H9 (cell line): ENCODE results near the gene SDC3. TPM values are rescaled to one million over a fixed set of nuclear protein-coding genes. Genes with fewer than 3 reads are reported as not detected.

ENCODE experiments used
- DNase-seq: peaks from one replicate; pipeline ENCODE4 v3.0.0-alpha.2; 2017
- H2AFZ ChIP-seq: one replicate; pipeline ENCODE4 v1.6.1; 2013; ENCODE audit warnings: mild to moderate bottlenecking, low read length, control low read depth, moderate library complexity
- H2AK5ac ChIP-seq: 2 replicates; pipeline ENCODE4 v1.6.1; 2013; ENCODE audit warnings: low read length, control low read depth, mixed read lengths; ENCODE audit not compliant: insufficient read length
- H2BK120ac ChIP-seq: one replicate; pipeline ENCODE4 v1.6.1; 2013; ENCODE audit warnings: low read depth, mild to moderate bottlenecking, low read length, control low read depth, inconsistent platforms; ENCODE audit not compliant: poor library complexity, severe bottlenecking
- H2BK12ac ChIP-seq: 2 replicates; pipeline ENCODE4 v1.6.1; 2013; ENCODE audit warnings: low read length, control low read depth, mixed read lengths, low read depth; ENCODE audit not compliant: insufficient read length
- H2BK15ac ChIP-seq: 2 replicates; pipeline ENCODE4 v1.6.1; 2013; ENCODE audit warnings: low read depth, low read length, control low read depth
- H2BK20ac ChIP-seq: one replicate; pipeline ENCODE4 v1.6.1; 2013; ENCODE audit warnings: low read depth, mild to moderate bottlenecking, low read length, control low read depth, inconsistent platforms; ENCODE audit not compliant: poor library complexity, severe bottlenecking
- H2BK5ac ChIP-seq: 2 replicates; pipeline ENCODE4 v1.6.1; 2013; ENCODE audit warnings: low read length, control low read depth, mixed read lengths; ENCODE audit not compliant: insufficient read length
- H3K14ac ChIP-seq: 2 replicates; pipeline ENCODE4 v1.6.1; 2013; ENCODE audit warnings: low read length, control low read depth; ENCODE audit not compliant: insufficient read depth
- H3K18ac ChIP-seq: 2 replicates; pipeline ENCODE4 v1.6.1; 2013; ENCODE audit warnings: low read depth, mild to moderate bottlenecking, mixed read lengths, low read length, control low read depth; ENCODE audit not compliant: insufficient read length
- H3K23ac ChIP-seq: 2 replicates; pipeline ENCODE4 v1.6.1; 2013; ENCODE audit warnings: low read length, control low read depth, mixed read lengths, low read depth; ENCODE audit not compliant: insufficient read length
- H3K23me2 ChIP-seq: 2 replicates; pipeline ENCODE4 v1.6.1; 2013; ENCODE audit warnings: low read depth, mild to moderate bottlenecking, mixed read lengths, low read length, control low read depth; ENCODE audit not compliant: insufficient read length, poor library complexity, severe bottlenecking
- H3K27ac ChIP-seq: 2 replicates; pipeline ENCODE4 v1.5.1; 2013; ENCODE audit warnings: low read length, control low read depth, mixed read lengths, low read depth; ENCODE audit not compliant: insufficient read length
- H3K27me3 ChIP-seq: 2 replicates; pipeline ENCODE4 v1.6.1; 2013; ENCODE audit warnings: low read length, control low read depth, inconsistent platforms; ENCODE audit not compliant: insufficient read depth
- H3K4ac ChIP-seq: 2 replicates; pipeline ENCODE4 v1.6.1; 2013; ENCODE audit warnings: low read depth, mild to moderate bottlenecking, control low read depth, inconsistent platforms, low read length, moderate library complexity
- H3K4me1 ChIP-seq: 2 replicates; pipeline ENCODE4 v1.6.1; 2013; ENCODE audit warnings: low read length, control low read depth, inconsistent platforms; ENCODE audit not compliant: insufficient read depth
- H3K4me2 ChIP-seq: 2 replicates; pipeline ENCODE4 v1.6.1; 2013; ENCODE audit warnings: low read length, control low read depth, mixed read lengths; ENCODE audit not compliant: insufficient read length, insufficient read depth
- H3K56ac ChIP-seq: 2 replicates; pipeline ENCODE4 v1.6.1; 2013; ENCODE audit warnings: low read depth, mild to moderate bottlenecking, mixed read lengths, low read length, control low read depth; ENCODE audit not compliant: insufficient read length
- H3K79me1 ChIP-seq: 2 replicates; pipeline ENCODE4 v1.6.1; 2013; ENCODE audit warnings: low read depth, mild to moderate bottlenecking, moderate library complexity, low read length, control low read depth, inconsistent platforms; ENCODE audit not compliant: insufficient read depth, poor library complexity, severe bottlenecking
- H3K79me2 ChIP-seq: 2 replicates; pipeline ENCODE4 v1.6.1; 2013; ENCODE audit warnings: low read length, control low read depth, inconsistent platforms; ENCODE audit not compliant: insufficient read depth
- H3K9ac ChIP-seq: 2 replicates; pipeline ENCODE4 v1.6.1; 2013; ENCODE audit warnings: low read length, control low read depth, mixed read lengths; ENCODE audit not compliant: insufficient read length; ENCODE audit errors: extremely low read depth
- H3K9me3 ChIP-seq: one replicate; pipeline ENCODE4 v1.6.1; 2013; ENCODE audit warnings: low read depth, low read length, inconsistent platforms; ENCODE audit not compliant: control insufficient read depth
- H3T11ph ChIP-seq: one replicate; pipeline ENCODE4 v1.6.1; 2013; ENCODE audit warnings: mild to moderate bottlenecking, low read length, control low read depth, inconsistent platforms
- H4K20me1 ChIP-seq: one replicate; pipeline ENCODE4 v1.6.1; 2013; ENCODE audit not compliant: control insufficient read depth, insufficient read length, insufficient read depth
- H4K5ac ChIP-seq: 2 replicates; pipeline ENCODE4 v1.6.1; 2013; ENCODE audit warnings: low read depth, mild to moderate bottlenecking, mixed read lengths, low read length, control low read depth; ENCODE audit not compliant: insufficient read length
- H4K8ac ChIP-seq: replicated peaks from 2 replicates; pipeline ENCODE4 v1.6.1; 2013; ENCODE audit warnings: low read length, control low read depth, mixed read lengths, low read depth; ENCODE audit not compliant: insufficient read length
- H4K91ac ChIP-seq: 2 replicates; pipeline ENCODE4 v1.6.1; 2013; ENCODE audit warnings: low read depth, mild to moderate bottlenecking, moderate library complexity, mixed read lengths, low read length, control low read depth; ENCODE audit not compliant: insufficient read length
- H3K27ac Mint-ChIP-seq, 3 experiments: 2 replicates in 2 of 3; 3 replicates in 1 of 3; pipeline ENCODE4 v1.8.0; 2020 to 2021; ENCODE audit warnings: mixed read lengths in 3 of 3, mild to moderate bottlenecking in 1 of 3, moderate library complexity in 1 of 3
- H3K27me3 Mint-ChIP-seq: 2 replicates; pipeline ENCODE4 v1.8.0; 2021; ENCODE audit warnings: low read depth, mild to moderate bottlenecking, moderate library complexity, mixed read lengths
- H3K36me3 Mint-ChIP-seq, 3 experiments: 2 replicates in 2 of 3; 3 replicates in 1 of 3; pipeline ENCODE4 v1.8.0; 2020 to 2021; ENCODE audit warnings: low read depth in 3 of 3, mixed read lengths in 3 of 3; ENCODE audit not compliant: insufficient read depth in 1 of 3
- H3K4me1 Mint-ChIP-seq, 2 experiments: 2 replicates each; pipeline ENCODE4 v1.8.0; 2020; ENCODE audit warnings: mixed read lengths in 2 of 2
- H3K4me3 Mint-ChIP-seq, 2 experiments: 2 replicates in 1 of 2; 3 replicates in 1 of 2; pipeline ENCODE4 v1.8.0; 2020 to 2021; ENCODE audit warnings: mild to moderate bottlenecking in 2 of 2, mixed read lengths in 2 of 2, moderate library complexity in 1 of 2
- H3K9me3 Mint-ChIP-seq, 2 experiments: 2 replicates in 1 of 2; 3 replicates in 1 of 2; pipeline ENCODE4 v1.8.0; 2020; ENCODE audit warnings: mild to moderate bottlenecking in 2 of 2, mixed read lengths in 2 of 2, moderate library complexity in 1 of 2
- CTCF ChIP-seq: fragments of 200-600 bp; sonication (generic); conservative IDR thresholded peaks from 3 replicates; pipeline ENCODE4 v1.8.0; 2021; ENCODE audit warnings: antibody characterized with exemption, mild to moderate bottlenecking
- WGBS: extraction: QIAGEN DNeasy Blood & Tissue Kit; methylation state at CpG from one replicate; pipeline ENCODE4 v1.1.7; 2013; ENCODE audit warnings: missing lambda C conversion rate, low lambda C conversion rate, mixed read lengths; ENCODE audit not compliant: insufficient read length; ENCODE audit errors: extremely low coverage; 5-methylcytosine and 5-hydroxymethylcytosine counted together
- total RNA-seq: library from RNA; stranded (reverse); gene quantifications from 2 replicates; pipeline ENCODE4 v1.2.1, GENCODE V29; 2021

SDC3 gene
- total RNA-seq, 1 experiment from 2014 or later, result 25.9 TPM

- H3K27ac Mint-ChIP-seq, result no peak overlapping the region
- H3K4me3 Mint-ChIP-seq, result no peak overlapping the region
These were observed 86.6 kb downstream of the SDC3 start for GRCh38 chr1:30822006-30822405.

More at GRCh38 chr1:30822006-30822405, 86.6 kb downstream of the SDC3 start:
- no peak overlapping the region for H2BK12ac ChIP-seq
- no peak overlapping the region for H3T11ph ChIP-seq
- no peaks in the 10 kb centered on the region for H3K79me2 ChIP-seq
- no peak overlapping the region for H3K27ac ChIP-seq
- H2AFZ ChIP-seq, result no peak overlapping the region
- Mint-ChIP-seq H3K4me1 (peaks cover 44% of the 10 kb centered on the region in 2 experiments), H3K9me3 (no peaks in the 10 kb centered on the region; a peak in 1 of 5 replicates), H3K27me3 (peaks cover 43% of the 10 kb centered on the region), H3K36me3 (no peaks in the 10 kb centered on the region)
- no peak overlapping the region for H2BK20ac ChIP-seq
- H2BK120ac ChIP-seq, result no peak overlapping the region
- no CpG with 5 or more reads among the region's 1 CpG for WGBS
- H2BK15ac ChIP-seq, result no peak overlapping the region
- no peaks in the 10 kb centered on the region for H3K79me1 ChIP-seq
- no peak overlapping the region for H4K8ac ChIP-seq
- H3K4ac ChIP-seq, result no peak overlapping the region
- DNase-seq, result no peak
- H2AK5ac ChIP-seq, result no peak overlapping the region
- H2BK5ac ChIP-seq, result no peak overlapping the region
- no peak overlapping the region for H4K5ac ChIP-seq
- no peak overlapping the region for H3K56ac ChIP-seq
- H3K4me2 ChIP-seq, result no peak overlapping the region
- TF ChIP-seq CTCF, result no peak
- H4K91ac ChIP-seq, result no peak overlapping the region
- H3K14ac ChIP-seq, result no peak overlapping the region
- H3K23me2 ChIP-seq, result peaks cover 8% of the 10 kb centered on the region
- H3K23ac ChIP-seq, result no peak overlapping the region
- H3K4me1 ChIP-seq, result peaks cover 6% of the 10 kb centered on the region; the same call in 1 of the 2 replicates
- H3K9me3 ChIP-seq, result no peaks in the 10 kb centered on the region
- peaks cover 2% of the 10 kb centered on the region; the same call in 1 of the 2 replicates for H3K27me3 ChIP-seq
- no peaks in the 10 kb centered on the region for H4K20me1 ChIP-seq
- H3K9ac ChIP-seq, result no peak overlapping the region
- no peak overlapping the region for H3K18ac ChIP-seq
